ENCODE results near the gene ATG10. TPM values are rescaled to one million over a fixed set of nuclear protein-coding genes. Genes with fewer than 3 reads are reported as not detected.

Gene ATG10
- polyA plus RNA-seq, 1 donor from 2014 or later = 12.1 TPM

GRCh38 chr5:82046276-82046647, 74.4 kb downstream of the ATG10 start:
- TF ChIP-seq MXI1 (conservative IDR thresholded peaks at IDR 0.05; ENCODE audit: poor library complexity, severe bottlenecking) (no peak), EZH2 (IDR thresholded peaks at IDR 0.05; ENCODE audit: borderline replicate concordance, insufficient read depth, low read length, poor library complexity, severe bottlenecking) (no peak), TAF1 (IDR thresholded peaks at IDR 0.05; ENCODE audit: low read depth) (no peak), REST (IDR thresholded peaks at IDR 0.05; ENCODE audit: borderline replicate concordance) (no peak), RAD21 (conservative IDR thresholded peaks at IDR 0.05) (no peak), CTCF (IDR thresholded peaks at IDR 0.05; ENCODE audit: poor library complexity, severe bottlenecking) (no peak), POLR2AphosphoS5 (IDR thresholded peaks at IDR 0.05) (no peak), SMC3 (conservative IDR thresholded peaks at IDR 0.05; ENCODE audit: poor library complexity) (no peak), EP300 (conservative IDR thresholded peaks at IDR 0.05; ENCODE audit: poor library complexity, severe bottlenecking) (no peak)
- no peaks in the 10 kb centered on the region for H3K27me3 ChIP-seq (ENCODE audit: insufficient read depth, low read depth, low read length)
- no peak overlapping the region for H3K27ac ChIP-seq (ENCODE audit: low read length)
- no peaks in the 10 kb centered on the region for H3K36me3 ChIP-seq (ENCODE audit: insufficient read depth, low read length)
- H3K9ac ChIP-seq (ENCODE audit: low read length) = no peak overlapping the region
- H3F3A ChIP-seq (ENCODE audit: insufficient read depth, low read length, poor library complexity, severe bottlenecking) = no peaks in the 10 kb centered on the region
- no peaks in the 10 kb centered on the region for H3K79me2 ChIP-seq (replicated peaks; ENCODE audit: insufficient read depth, low read length)
- no peaks in the 10 kb centered on the region for H3K9me2 ChIP-seq (ENCODE audit: insufficient read depth, low read length)
- H3K9me3 ChIP-seq (ENCODE audit: low read length) = peaks cover 3% of the 10 kb centered on the region
- no peak overlapping the region for H3K4me3 ChIP-seq (ENCODE audit: low read length)
- H2AFZ ChIP-seq (ENCODE audit: low read depth, low read length) = no peak overlapping the region
- H4K20me1 ChIP-seq (ENCODE audit: insufficient read depth) = no peaks in the 10 kb centered on the region
- H3K4me2 ChIP-seq (ENCODE audit: low read length) = no peak overlapping the region

GRCh38 chr5:82050955-82051354, 79.1 kb downstream of the ATG10 start:
- Histone ChIP-seq H3F3A (ENCODE audit: insufficient read depth, low read length, poor library complexity, severe bottlenecking) (no peaks in the 10 kb centered on the region), H3K27ac (ENCODE audit: low read length) (no peak overlapping the region), H3K79me2 (replicated peaks; ENCODE audit: insufficient read depth, low read length) (no peaks in the 10 kb centered on the region), H3K9ac (ENCODE audit: low read length) (no peak overlapping the region), H3K4me2 (ENCODE audit: low read length) (no peak overlapping the region), H3K9me3 (ENCODE audit: low read length) (no peaks in the 10 kb centered on the region), H2AFZ (ENCODE audit: low read depth, low read length) (no peak overlapping the region), H3K27me3 (ENCODE audit: insufficient read depth, low read depth, low read length) (no peaks in the 10 kb centered on the region), H3K9me2 (ENCODE audit: insufficient read depth, low read length) (no peaks in the 10 kb centered on the region), H3K36me3 (ENCODE audit: insufficient read depth, low read length) (no peaks in the 10 kb centered on the region), H4K20me1 (ENCODE audit: insufficient read depth) (no peaks in the 10 kb centered on the region), H3K4me3 (ENCODE audit: low read length) (no peak overlapping the region)
- TF ChIP-seq POLR2AphosphoS5 (IDR thresholded peaks at IDR 0.05) (no peak), RAD21 (conservative IDR thresholded peaks at IDR 0.05) (no peak), CTCF (IDR thresholded peaks at IDR 0.05; ENCODE audit: poor library complexity, severe bottlenecking) (no peak), MXI1 (conservative IDR thresholded peaks at IDR 0.05; ENCODE audit: poor library complexity, severe bottlenecking) (no peak), SMC3 (conservative IDR thresholded peaks at IDR 0.05; ENCODE audit: poor library complexity) (no peak), EP300 (conservative IDR thresholded peaks at IDR 0.05; ENCODE audit: poor library complexity, severe bottlenecking) (no peak), TAF1 (IDR thresholded peaks at IDR 0.05; ENCODE audit: low read depth) (no peak), EZH2 (IDR thresholded peaks at IDR 0.05; ENCODE audit: borderline replicate concordance, insufficient read depth, low read length, poor library complexity, severe bottlenecking) (no peak), REST (IDR thresholded peaks at IDR 0.05; ENCODE audit: borderline replicate concordance) (no peak)

Measured in neural cell (in vitro differentiated cells).